GM18861 (cell line): Measurements from ENCODE around the gene DOLK.
"Not testable (repeated sequence)": the region's sequence is repeated elsewhere in the genome, so short reads cannot be mapped to it uniquely, and the experiment has no call there.

Source experiments
- ATAC-seq: cut with Tn5 transposase; IDR thresholded peaks from one replicate; pipeline ENCODE4 v1.9.1; 2021; ENCODE audit not compliant: unreplicated experiment

Gene DOLK

GRCh38 chr9:128947527-128948301 is at the start of gene DOLK, which contains the start of gene NUP188:
Gene DOLK, minus strand, starts transcription at chr9:128947603. Its CDS starts 300 bp downstream, at chr9:128947303.
Gene NUP188, plus strand, starts transcription at chr9:128947699. Its CDS starts 21 bp downstream, at chr9:128947720.
- peak; percentile 59 for ATAC-seq

- no peak for ATAC-seq
Measured at GRCh38 chr9:128995791-128996190, 48.4 kb upstream of the DOLK start.

GRCh38 chr9:128992995-128993394 is 45.6 kb upstream of the DOLK start:
- no peak for ATAC-seq

GRCh38 chr9:128987805-128988204 is 40.4 kb upstream of the DOLK start:
- ATAC-seq, result no peak

GRCh38 chr9:128986671-128987070 is 39.3 kb upstream of the DOLK start:
- no peak for ATAC-seq

GRCh38 chr9:128983536-128983935 is 36.1 kb upstream of the DOLK start:
- no peak for ATAC-seq

- ATAC-seq, result no peak
Measured at GRCh38 chr9:128979111-128979510, 31.7 kb upstream of the DOLK start.

- ATAC-seq, result no peak
Measured at GRCh38 chr9:128972956-128973355, 25.6 kb upstream of the DOLK start.

- ATAC-seq, result no peak
Measured at GRCh38 chr9:128969491-128969890, 22.1 kb upstream of the DOLK start.

GRCh38 chr9:128961403-128961802 is 14.0 kb upstream of the DOLK start:
- ATAC-seq, result not testable (repeated sequence)

GRCh38 chr9:128947277-128947526 is 201 bp downstream of the DOLK start:
- no peak for ATAC-seq

- no peak for ATAC-seq
Measured at GRCh38 chr9:128946571-128947276, 679 bp downstream of the DOLK start.

GRCh38 chr9:128945798-128946501 is 1.5 kb downstream of the DOLK start:
- no peak for ATAC-seq

GRCh38 chr9:128944966-128945365 is 2.4 kb downstream of the DOLK start:
- not testable (repeated sequence) for ATAC-seq

GRCh38 chr9:128943832-128944620 is 3.4 kb downstream of the DOLK start:
- no peak for ATAC-seq

GRCh38 chr9:128940946-128941755 is 6.3 kb downstream of the DOLK start:
- no peak for ATAC-seq

GRCh38 chr9:128940271-128940921 is 7.0 kb downstream of the DOLK start:
- no peak for ATAC-seq

GRCh38 chr9:128937310-128938165 is 9.9 kb downstream of the DOLK start:
- no peak for ATAC-seq
